PC-9 (cell line): ENCODE data around the gene GMDS. TPM values are rescaled to one million over a fixed set of nuclear protein-coding genes. Genes with fewer than 3 reads are reported as not detected.

Source experiments
- BruUV-seq: library from RNA; stranded (reverse); fragments of 400-500 nt; replicated peaks from 2 replicates; lab custom pipeline; 2021; lab: Mats Ljungman, UMichigan
- CTCF ChIA-PET: fragments of 300-600 bp; sonication (Branson Sonifier 250); formaldehyde crosslinking; loops from one replicate; lab custom pipeline; 2022; ENCODE audit warnings: antibody characterized with exemption; lab: Charles Lee
- POLR2A ChIA-PET: fragments of 300-600 bp; sonication (Branson Sonifier 250); formaldehyde crosslinking; loops from one replicate; lab custom pipeline; 2022; ENCODE audit warnings: antibody characterized with exemption; ENCODE audit not compliant: unreplicated experiment; lab: Charles Lee
- DNase-seq, 2 experiments: peaks; one replicate each; pipeline versions ENCODE4 v3.0.0 to v3.0.0-alpha.2; 2015 to 2022; ENCODE audit warnings: mixed read lengths in 1 of 2
- H2AFZ ChIP-seq: fragments of 200-600 bp; sonication (generic); 2 replicates; pipeline ENCODE4 v1.8.1; 2017; ENCODE audit warnings: antibody characterized with exemption
- H3F3A ChIP-seq: fragments of 200-600 bp; sonication (generic); 2 replicates; pipeline ENCODE4 v1.8.1; 2017; ENCODE audit warnings: antibody characterized with exemption, mild to moderate bottlenecking, low read depth; ENCODE audit not compliant: insufficient read depth
- H3K27ac ChIP-seq: fragments of 200-600 bp; sonication (generic); 2 replicates; pipeline ENCODE4 v1.6.1; 2016; ENCODE audit warnings: mixed run types
- H3K27me3 ChIP-seq: fragments of 200-600 bp; sonication (generic); 2 replicates; pipeline ENCODE4 v1.6.1; 2016; ENCODE audit warnings: low read depth, mixed run types; ENCODE audit not compliant: insufficient read depth
- H3K36me3 ChIP-seq: fragments of 200-600 bp; sonication (generic); 2 replicates; pipeline ENCODE4 v1.6.1; 2016; ENCODE audit warnings: low read depth, mixed run types
- H3K4me1 ChIP-seq: fragments of 200-600 bp; sonication (generic); replicated peaks from 2 replicates; pipeline ENCODE4 v1.6.1; 2016; ENCODE audit warnings: mixed run types; ENCODE audit not compliant: insufficient read depth
- H3K4me2 ChIP-seq: fragments of 200-600 bp; sonication (generic); 2 replicates; pipeline ENCODE4 v1.6.1; 2017; ENCODE audit warnings: mixed run types
- H3K4me3 ChIP-seq: fragments of 200-600 bp; sonication (generic); 2 replicates; pipeline ENCODE4 v1.6.1; 2016; ENCODE audit warnings: mixed run types
- H3K79me2 ChIP-seq: fragments of 200-600 bp; sonication (generic); 2 replicates; pipeline ENCODE4 v1.6.1; 2017; ENCODE audit warnings: low read depth, mixed run types
- H3K9me2 ChIP-seq: fragments of 200-600 bp; sonication (generic); 2 replicates; pipeline ENCODE4 v1.8.1; 2017; ENCODE audit warnings: mild to moderate bottlenecking; ENCODE audit not compliant: insufficient read depth
- H3K9me3 ChIP-seq: fragments of 200-600 bp; sonication (generic); 2 replicates; pipeline ENCODE4 v1.8.1; 2016; ENCODE audit warnings: low read depth; ENCODE audit not compliant: insufficient read depth
- H4K20me1 ChIP-seq: fragments of 200-600 bp; sonication (generic); 2 replicates; pipeline ENCODE4 v1.8.1; 2017; ENCODE audit not compliant: insufficient read depth
- EZH2 ChIP-seq: fragments of 200-600 bp; sonication (generic); IDR thresholded peaks from 2 replicates; pipeline ENCODE4 v1.8.0; 2017; ENCODE audit warnings: antibody characterized with exemption, low read depth
- intact Hi-C: fragments of 100-400 bp; cut with micrococcal nuclease; formaldehyde crosslinking; loops from one replicate; pipeline ENCODE4 v1.10.0; 2022; ENCODE audit not compliant: unreplicated experiment
- total RNA-seq: library from RNA; stranded (reverse); gene quantifications from 2 replicates; pipeline ENCODE4 v1.2.3, GENCODE V29; 2021
- TF ChIP-seq, protein P1 (sequence below): fragments of 200-600 bp; sonication (generic); conservative IDR thresholded peaks from 2 replicates; pipeline ENCODE4 v1.6.1; 2017; ENCODE audit warnings: mixed run types, antibody characterized with exemption, mild to moderate bottlenecking, moderate library complexity

The GMDS gene
- total RNA-seq, 1 experiment from 2014 or later, result 30.1 TPM

DNA sequence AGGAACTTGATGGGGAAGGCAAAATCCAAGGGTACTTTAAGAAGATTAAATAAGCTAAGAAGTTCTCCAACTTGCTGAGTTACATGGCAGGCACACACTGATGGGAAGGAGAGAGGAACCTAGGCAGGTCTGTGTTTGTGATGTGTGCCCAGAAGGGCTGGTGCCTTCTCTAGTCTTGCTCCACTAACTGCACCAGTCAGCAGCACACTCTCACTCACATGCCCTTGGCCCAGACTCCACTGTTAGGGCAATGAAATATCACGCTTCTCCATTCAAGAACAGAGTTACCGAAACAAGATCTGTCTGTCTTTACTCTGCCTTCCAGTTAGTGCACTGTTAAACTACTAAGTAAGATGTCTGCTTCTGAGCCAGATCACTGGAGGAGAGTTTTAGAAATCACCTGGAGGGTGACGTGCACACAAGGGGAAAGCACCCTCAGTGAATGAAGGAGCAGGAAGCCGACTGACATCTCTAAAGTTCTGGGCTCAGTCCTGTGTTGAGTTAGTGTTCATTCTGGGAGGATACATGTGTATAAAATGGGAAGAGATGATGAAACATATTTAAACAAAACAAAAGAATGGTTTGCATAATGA, 384.6 kb downstream of the GMDS start:
- H3F3A ChIP-seq, result no peaks in the 10 kb centered on the region
- intact Hi-C loops, result no loop called here
- no TSS peak for BruUV-seq

DNA sequence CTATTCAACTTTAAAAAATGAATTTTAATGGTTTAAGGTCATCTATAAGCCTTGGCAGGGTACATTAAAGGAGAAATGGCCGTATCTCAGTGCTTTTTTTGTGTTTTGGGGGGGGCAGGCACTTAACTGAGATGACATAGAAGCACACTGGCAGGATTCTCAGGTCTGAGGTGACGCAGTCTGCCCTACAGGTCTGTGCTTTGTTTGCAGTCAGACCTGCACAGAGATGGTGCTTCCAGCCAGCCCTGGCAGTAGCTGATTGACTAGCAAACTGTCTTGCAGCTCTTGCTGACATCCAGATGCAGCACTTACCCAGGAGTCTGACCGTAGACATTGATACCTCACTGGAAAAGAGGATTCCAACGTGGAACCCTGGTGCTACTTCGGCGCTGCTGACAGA, 386.5 kb downstream of the GMDS start:
- DNase-seq, result no peak

More for the DNA sequence above, 384.6 kb downstream of the GMDS start:
- POLR2A ChIA-PET, result no interaction called here
- DNase-seq, result no peak
- H2AFZ ChIP-seq, result no peak overlapping the region
- no peak overlapping the region for H3K4me2 ChIP-seq
- peaks cover 15% of the 10 kb centered on the region for H3K4me1 ChIP-seq
- no peaks in the 10 kb centered on the region for H3K9me2 ChIP-seq
- TF ChIP-seq, protein P1, sequence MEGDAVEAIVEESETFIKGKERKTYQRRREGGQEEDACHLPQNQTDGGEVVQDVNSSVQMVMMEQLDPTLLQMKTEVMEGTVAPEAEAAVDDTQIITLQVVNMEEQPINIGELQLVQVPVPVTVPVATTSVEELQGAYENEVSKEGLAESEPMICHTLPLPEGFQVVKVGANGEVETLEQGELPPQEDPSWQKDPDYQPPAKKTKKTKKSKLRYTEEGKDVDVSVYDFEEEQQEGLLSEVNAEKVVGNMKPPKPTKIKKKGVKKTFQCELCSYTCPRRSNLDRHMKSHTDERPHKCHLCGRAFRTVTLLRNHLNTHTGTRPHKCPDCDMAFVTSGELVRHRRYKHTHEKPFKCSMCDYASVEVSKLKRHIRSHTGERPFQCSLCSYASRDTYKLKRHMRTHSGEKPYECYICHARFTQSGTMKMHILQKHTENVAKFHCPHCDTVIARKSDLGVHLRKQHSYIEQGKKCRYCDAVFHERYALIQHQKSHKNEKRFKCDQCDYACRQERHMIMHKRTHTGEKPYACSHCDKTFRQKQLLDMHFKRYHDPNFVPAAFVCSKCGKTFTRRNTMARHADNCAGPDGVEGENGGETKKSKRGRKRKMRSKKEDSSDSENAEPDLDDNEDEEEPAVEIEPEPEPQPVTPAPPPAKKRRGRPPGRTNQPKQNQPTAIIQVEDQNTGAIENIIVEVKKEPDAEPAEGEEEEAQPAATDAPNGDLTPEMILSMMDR, result no peak
- no peak for TF ChIP-seq EZH2
- H3K36me3 ChIP-seq, result no peaks in the 10 kb centered on the region
- H3K27me3 ChIP-seq, result no peaks in the 10 kb centered on the region
- CTCF ChIA-PET, result no interaction called here
- H3K27ac ChIP-seq, result no peak overlapping the region
- H4K20me1 ChIP-seq, result no peaks in the 10 kb centered on the region
- no peaks in the 10 kb centered on the region for H3K79me2 ChIP-seq
- no peaks in the 10 kb centered on the region for H3K9me3 ChIP-seq
- no peak overlapping the region for H3K4me3 ChIP-seq

DNA sequence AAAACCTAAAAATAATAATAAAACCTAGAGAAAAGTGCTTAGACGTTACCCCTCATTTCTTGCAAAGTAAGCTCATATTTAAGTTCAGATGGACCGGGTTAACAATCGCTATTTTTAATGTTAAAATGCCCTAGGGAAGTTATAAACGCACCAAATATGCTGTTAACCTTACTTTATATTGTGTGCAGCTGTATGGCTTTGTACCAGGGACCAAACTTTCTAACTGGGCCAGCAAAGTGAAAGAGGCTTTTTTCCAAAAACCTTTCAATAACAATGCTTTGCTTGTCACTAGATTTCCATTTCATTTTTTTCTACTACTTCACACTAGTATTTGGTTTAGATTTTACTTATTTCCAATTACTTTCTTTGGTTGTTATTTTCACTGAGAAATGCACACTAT, 387.2 kb downstream of the GMDS start:
- TF ChIP-seq EZH2, result no peak
- TF ChIP-seq, protein P1, result no peak
- ChIA-PET CTCF (no interaction called here), POLR2A (no interaction called here)
- Histone ChIP-seq H3K27me3 (no peaks in the 10 kb centered on the region), H3K4me2 (no peak overlapping the region), H3K4me1 (no peaks in the 10 kb centered on the region), H2AFZ (no peak overlapping the region), H3K9me2 (no peaks in the 10 kb centered on the region), H3K79me2 (no peaks in the 10 kb centered on the region), H3K9me3 (no peaks in the 10 kb centered on the region), H3F3A (no peaks in the 10 kb centered on the region), H3K4me3 (no peak overlapping the region), H3K27ac (no peak overlapping the region), H3K36me3 (no peaks in the 10 kb centered on the region), H4K20me1 (no peaks in the 10 kb centered on the region)
- no TSS peak for BruUV-seq
- intact Hi-C loops, result no loop called here
- no peak for DNase-seq

More for the DNA sequence above, 386.5 kb downstream of the GMDS start:
- Histone ChIP-seq H3F3A (no peaks in the 10 kb centered on the region), H3K27me3 (no peaks in the 10 kb centered on the region), H3K4me1 (peaks cover under 1% of the 10 kb centered on the region; the same call in 1 of the 2 replicates), H4K20me1 (no peaks in the 10 kb centered on the region), H3K79me2 (no peaks in the 10 kb centered on the region), H2AFZ (no peak overlapping the region), H3K9me3 (no peaks in the 10 kb centered on the region), H3K27ac (no peak overlapping the region), H3K4me2 (no peak overlapping the region), H3K36me3 (no peaks in the 10 kb centered on the region), H3K9me2 (no peaks in the 10 kb centered on the region), H3K4me3 (no peak overlapping the region)
- TF ChIP-seq EZH2, result no peak
- TF ChIP-seq, protein P1, result no peak
- POLR2A ChIA-PET, result no interaction called here
- intact Hi-C loops, result no loop called here
- CTCF ChIA-PET, result interaction anchor here (0.7 kb wide), 1 partner anchor 172 kb away, joined by 3 read pairs; no protein-coding TSS in a partner anchor
- no TSS peak for BruUV-seq
